IMR-90 (cell line): ENCODE measurements around the gene GALR2. TPM values are rescaled to one million over a fixed set of nuclear protein-coding genes. Genes with fewer than 3 reads are reported as not detected.

Experiments used
- ATAC-seq: fragments of 200-7000 bp; cut with Tn5 transposase; 2 replicates; pipeline ENCODE4 v1.9.1; 2020; ENCODE audit warnings: low read depth, mild to moderate bottlenecking, moderate library complexity
- BruUV-seq: library from RNA; stranded (reverse); fragments of 400-500 nt; replicated peaks from 2 replicates; lab custom pipeline; 2021; lab: Mats Ljungman, UMichigan
- CTCF ChIA-PET: fragments of 300-600 bp; formaldehyde crosslinking; extraction: SDS; loops from one replicate; lab custom pipeline; 2021; ENCODE audit warnings: antibody characterized with exemption; lab: Yijun Ruan, JAX
- POLR2A ChIA-PET: fragments of 300-600 bp; sonication (Branson Sonifier 250); formaldehyde crosslinking; loops from one replicate; lab custom pipeline; 2022; ENCODE audit warnings: antibody characterized with exemption; ENCODE audit not compliant: unreplicated experiment; lab: Charles Lee
- DNase-seq: peaks from one replicate; pipeline ENCODE4 v3.0.0; 2013
- H2AFZ ChIP-seq: replicated peaks from 2 replicates; pipeline ENCODE3; 2013; ENCODE audit warnings: low read length, mild to moderate bottlenecking; ENCODE audit not compliant: poor library complexity
- H2AK5ac ChIP-seq: 2 replicates; pipeline ENCODE4 v1.6.1; 2013; ENCODE audit warnings: low read depth, low read length, inconsistent platforms
- H2AK9ac ChIP-seq: replicated peaks from 2 replicates; pipeline ENCODE3; 2013; ENCODE audit warnings: mild to moderate bottlenecking, low read depth, low read length, moderate library complexity; ENCODE audit not compliant: poor library complexity
- H2BK120ac ChIP-seq: 2 replicates; pipeline ENCODE4 v1.6.1; 2013; ENCODE audit warnings: low read depth, low read length, inconsistent platforms
- H2BK15ac ChIP-seq: 3 replicates; pipeline ENCODE4 v1.6.1; 2013; ENCODE audit warnings: low read depth, low read length, inconsistent platforms
- H2BK20ac ChIP-seq: 2 replicates; pipeline ENCODE4 v1.6.1; 2013; ENCODE audit warnings: low read depth, mild to moderate bottlenecking, inconsistent platforms, low read length, moderate library complexity
- H2BK5ac ChIP-seq: 2 replicates; pipeline ENCODE4 v1.6.1; 2013; ENCODE audit warnings: mild to moderate bottlenecking, low read depth, low read length, inconsistent platforms; ENCODE audit not compliant: poor library complexity, severe bottlenecking
- H3K14ac ChIP-seq: replicated peaks from 2 replicates; pipeline ENCODE4 v1.6.1; 2013; ENCODE audit warnings: low read depth, low read length, inconsistent platforms
- H3K18ac ChIP-seq: 2 replicates; pipeline ENCODE4 v1.6.1; 2013; ENCODE audit warnings: low read depth, low read length, control low read depth
- H3K23ac ChIP-seq: 2 replicates; pipeline ENCODE4 v1.6.1; 2013; ENCODE audit warnings: low read depth, low read length, inconsistent platforms
- H3K27ac ChIP-seq: 2 replicates; pipeline ENCODE4 v1.5.1; 2013; ENCODE audit warnings: mild to moderate bottlenecking, control low read depth, low read length; ENCODE audit not compliant: insufficient read depth
- H3K27me3 ChIP-seq: 2 replicates; pipeline ENCODE4 v1.6.1; 2013; ENCODE audit warnings: low read length; ENCODE audit not compliant: control insufficient read depth, insufficient read depth
- H3K36me3 ChIP-seq: 2 replicates; pipeline ENCODE4 v1.6.1; 2013; ENCODE audit warnings: low read length, mixed read lengths; ENCODE audit not compliant: control insufficient read depth, insufficient read depth
- H3K4ac ChIP-seq: 2 replicates; pipeline ENCODE4 v1.6.1; 2013; ENCODE audit warnings: low read depth, low read length, inconsistent platforms
- H3K4me1 ChIP-seq: 2 replicates; pipeline ENCODE4 v1.6.1; 2013; ENCODE audit warnings: low read length, mixed read lengths; ENCODE audit not compliant: control insufficient read depth, insufficient read depth
- H3K4me2 ChIP-seq: 2 replicates; pipeline ENCODE4 v1.6.1; 2013; ENCODE audit warnings: low read depth, mild to moderate bottlenecking, control low read depth, low read length, moderate library complexity
- H3K4me3 ChIP-seq: 2 replicates; pipeline ENCODE4 v1.5.1; 2013; ENCODE audit warnings: low read depth, mild to moderate bottlenecking, control low read depth, low read length, moderate library complexity; ENCODE audit not compliant: insufficient read depth
- H3K56ac ChIP-seq: 2 replicates; pipeline ENCODE4 v1.6.1; 2013; ENCODE audit warnings: low read length, inconsistent platforms; ENCODE audit not compliant: insufficient read depth; ENCODE audit errors: extremely low read depth
- H3K79me1 ChIP-seq, 2 experiments: 2 replicates each; pipeline ENCODE4 v1.6.1; 2013; ENCODE audit warnings: low read length in 2 of 2, inconsistent platforms in 1 of 2, low read depth in 1 of 2
- H3K9ac ChIP-seq: 2 replicates; pipeline ENCODE4 v1.6.1; 2013; ENCODE audit warnings: low read depth, low read length, control low read depth
- H3K9me1 ChIP-seq: 2 replicates; pipeline ENCODE4 v1.6.1; 2013; ENCODE audit warnings: low read length, inconsistent platforms; ENCODE audit not compliant: insufficient read depth
- H3K9me3 ChIP-seq: 2 replicates; pipeline ENCODE4 v1.6.1; 2013; ENCODE audit warnings: low read length; ENCODE audit not compliant: control insufficient read depth, insufficient read depth
- H4K20me1 ChIP-seq: 2 replicates; pipeline ENCODE4 v1.6.1; 2013; ENCODE audit warnings: low read length, inconsistent platforms; ENCODE audit not compliant: insufficient read depth
- H4K5ac ChIP-seq: 2 replicates; pipeline ENCODE4 v1.6.1; 2013; ENCODE audit warnings: mild to moderate bottlenecking, low read depth, low read length, control low read depth
- H4K8ac ChIP-seq, 2 experiments: 2 replicates each; pipeline ENCODE4 v1.6.1; 2013; ENCODE audit warnings: low read depth in 2 of 2, low read length in 2 of 2, control low read depth in 1 of 2, inconsistent platforms in 1 of 2
- H4K91ac ChIP-seq: 2 replicates; pipeline ENCODE4 v1.6.1; 2013; ENCODE audit warnings: low read depth, low read length, inconsistent platforms; ENCODE audit not compliant: insufficient read depth
- BHLHE40 ChIP-seq: fragments of 150-350 bp; IDR thresholded peaks from 2 replicates; pipeline ENCODE4 v1.6.1; 2016; ENCODE audit warnings: mild to moderate bottlenecking, low read depth, low read length
- CEBPB ChIP-seq: IDR thresholded peaks from 2 replicates; pipeline ENCODE4 v1.6.1; 2012; ENCODE audit warnings: low read depth, low read length, improper control_type of control experiment
- CHD1 ChIP-seq: IDR thresholded peaks from 2 replicates; pipeline ENCODE4 v1.6.1; 2012; ENCODE audit warnings: low read depth, low read length, improper control_type of control experiment
- CTCF ChIP-seq: conservative IDR thresholded peaks from 2 replicates; pipeline ENCODE4 v1.5.1; 2012; ENCODE audit warnings: mild to moderate bottlenecking, low read depth, low read length, improper control_type of control experiment
- FOS ChIP-seq: fragments of 150-350 bp; IDR thresholded peaks from 2 replicates; pipeline ENCODE4 v1.6.1; 2016; ENCODE audit warnings: low read depth, low read length
- MAFK ChIP-seq: IDR thresholded peaks from 2 replicates; pipeline ENCODE4 v1.6.1; 2012; ENCODE audit warnings: low read depth, low read length, improper control_type of control experiment
- MAZ ChIP-seq: IDR thresholded peaks from 2 replicates; pipeline ENCODE4 v1.6.1; 2012; ENCODE audit warnings: low read depth, mild to moderate bottlenecking, low read length, improper control_type of control experiment, moderate library complexity, borderline replicate concordance
- MXI1 ChIP-seq: IDR thresholded peaks from 2 replicates; pipeline ENCODE4 v1.6.1; 2012; ENCODE audit warnings: low read depth, mild to moderate bottlenecking, low read length, moderate library complexity, borderline replicate concordance
- NFE2L2 ChIP-seq: fragments of 150-350 bp; IDR thresholded peaks from 2 replicates; pipeline ENCODE4 v1.6.1; 2016; ENCODE audit warnings: low read depth, mild to moderate bottlenecking, low read length
- POLR2A ChIP-seq: IDR thresholded peaks from 2 replicates; pipeline ENCODE4 v1.6.1; 2012; ENCODE audit warnings: mild to moderate bottlenecking, low read depth, low read length
- RAD21 ChIP-seq: IDR thresholded peaks from 2 replicates; pipeline ENCODE4 v1.6.1; 2012; ENCODE audit warnings: low read length, improper control_type of control experiment
- RCOR1 ChIP-seq: IDR thresholded peaks from 2 replicates; pipeline ENCODE4 v1.6.1; 2012; ENCODE audit warnings: mild to moderate bottlenecking, low read length, improper control_type of control experiment; ENCODE audit not compliant: insufficient replicate concordance
- RFX5 ChIP-seq: IDR thresholded peaks from 2 replicates; pipeline ENCODE4 v1.8.0; 2012; ENCODE audit warnings: low read depth, mild to moderate bottlenecking, low read length, moderate library complexity
- SMC3 ChIP-seq: fragments of 150-350 bp; IDR thresholded peaks from 2 replicates; pipeline ENCODE4 v1.6.1; 2016; ENCODE audit warnings: low read depth, mild to moderate bottlenecking, antibody characterized with exemption, low read length, moderate library complexity
- USF2 ChIP-seq: fragments of 150-350 bp; IDR thresholded peaks from 2 replicates; pipeline ENCODE4 v1.6.1; 2017; ENCODE audit warnings: mild to moderate bottlenecking, antibody characterized with exemption, low read length, low read depth
- WGBS, 2 experiments: methylation state at CpG; one replicate each; pipeline versions ENCODE4 v1.1.5 to v1.1.7; 2013; ENCODE audit warnings: missing lambda C conversion rate in 2 of 2; ENCODE audit not compliant: insufficient read length in 1 of 2; ENCODE audit errors: extremely low coverage in 2 of 2; 5-methylcytosine and 5-hydroxymethylcytosine counted together
- dilution Hi-C: fragments of 300-500 bp; cut with HindIII; formaldehyde crosslinking; loops from one replicate; pipeline ENCODE4 v1.14.3; 2018; ENCODE audit warnings: low sequenced_read_pairs; ENCODE audit not compliant: unreplicated experiment
- in situ Hi-C: fragments of 300-500 bp; cut with MboI; formaldehyde crosslinking; loops from 3 replicates; pipeline ENCODE4 v1.14.3; 2019; ENCODE audit warnings: low sequenced_read_pairs, inconsistent platforms, mixed read lengths
- intact Hi-C: fragments of 100-400 bp; cut with micrococcal nuclease; formaldehyde crosslinking; loops from 2 replicates; pipeline ENCODE4 v1.10.0; 2022
- polyA plus RNA-seq, 3 experiments: library from polyadenylated mRNA; depleted of rRNA; stranded (reverse); fragments of >200 nt; gene quantifications; 2 replicates each; pipeline ENCODE4 v1.2.3, GENCODE V29; 2012; ENCODE audit warnings: low replicate concordance in 1 of 3
- total RNA-seq: library from RNA; depleted of rRNA; stranded (reverse); fragments of >200 nt; gene quantifications from 2 replicates; pipeline ENCODE4 v1.2.3, GENCODE V29; 2012
- TF ChIP-seq, protein P1 (sequence below): fragments of 150-350 bp; IDR thresholded peaks from 2 replicates; pipeline ENCODE4 v1.6.1; 2016; ENCODE audit warnings: low read depth, mild to moderate bottlenecking, low read length, moderate library complexity, borderline replicate concordance

The GALR2 gene
- total and polyA plus RNA-seq, 2 of the 4 experiments (the other 2 are of a cell fraction) = 0.07 TPM; not detected in 1

DNA sequence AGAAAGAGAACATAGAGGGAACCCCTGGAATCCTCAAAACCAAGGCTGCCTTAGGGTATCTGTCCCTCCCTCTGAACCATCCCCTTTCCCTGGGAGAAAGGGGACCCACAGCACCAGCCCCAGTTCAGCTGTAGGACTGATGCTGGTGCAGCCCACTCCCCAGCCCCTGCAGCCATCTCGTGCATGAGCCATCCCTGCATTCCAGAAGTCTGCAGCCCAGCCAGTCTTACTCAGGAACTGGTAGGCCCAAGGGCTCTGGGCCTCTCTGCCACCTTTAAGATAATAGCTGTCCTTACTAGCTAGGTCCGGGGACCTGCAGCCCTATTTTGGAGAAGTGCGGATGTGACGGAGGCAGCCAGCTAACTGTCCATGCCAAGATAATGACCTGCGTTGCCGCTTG lies 41.4 kb upstream of the GALR2 start:
- Histone ChIP-seq H3K23ac (no peak overlapping the region), H3K79me1 (no peaks in the 10 kb centered on the region), H3K18ac (no peak overlapping the region), H2BK20ac (no peak overlapping the region), H2AK9ac (no peak overlapping the region), H4K8ac (no peak overlapping the region), H3K4ac (no peak overlapping the region), H3K4me1 (peaks cover 2% of the 10 kb centered on the region; the same call in 1 of the 2 replicates), H4K20me1 (no peaks in the 10 kb centered on the region), H3K4me3 (no peak overlapping the region), H2BK15ac (no peak overlapping the region), H2BK120ac (no peak overlapping the region), H3K27me3 (no peaks in the 10 kb centered on the region), H3K36me3 (peaks cover 3% of the 10 kb centered on the region; the same call in 1 of the 2 replicates), H3K27ac (no peak overlapping the region), H2AFZ (no peak overlapping the region), H3K56ac (no peak overlapping the region), H2BK5ac (no peak overlapping the region), H2AK5ac (no peak overlapping the region), H3K9ac (no peak overlapping the region), H3K4me2 (no peak overlapping the region), H4K5ac (no peak overlapping the region), H3K14ac (no peak overlapping the region), H4K91ac (no peak overlapping the region), H3K9me3 (no peaks in the 10 kb centered on the region), H3K9me1 (no peaks in the 10 kb centered on the region; the same call in 1 of the 2 replicates)
- WGBS, 2 experiments = 93% methylated on average over 3 of the region's 6 CpGs; no CpG with 5 or more reads in 1 of the 2 experiments
- intact Hi-C loops (no loop called here), dilution Hi-C loops (no loop called here), in situ Hi-C loops (no loop called here)
- ChIA-PET POLR2A (no interaction called here), CTCF (no interaction called here)
- DNase-seq (no peak), ATAC-seq (no peak)
- no peak for TF ChIP-seq MAFK
- TF ChIP-seq BHLHE40 = no peak
- TF ChIP-seq MXI1 = no peak
- TF ChIP-seq CEBPB = no peak
- TF ChIP-seq RAD21 = no peak
- no peak for TF ChIP-seq RCOR1
- no peak for TF ChIP-seq MAZ
- TF ChIP-seq CTCF = no peak
- TF ChIP-seq CHD1 = no peak
- TF ChIP-seq USF2 = no peak
- TF ChIP-seq, protein P1, sequence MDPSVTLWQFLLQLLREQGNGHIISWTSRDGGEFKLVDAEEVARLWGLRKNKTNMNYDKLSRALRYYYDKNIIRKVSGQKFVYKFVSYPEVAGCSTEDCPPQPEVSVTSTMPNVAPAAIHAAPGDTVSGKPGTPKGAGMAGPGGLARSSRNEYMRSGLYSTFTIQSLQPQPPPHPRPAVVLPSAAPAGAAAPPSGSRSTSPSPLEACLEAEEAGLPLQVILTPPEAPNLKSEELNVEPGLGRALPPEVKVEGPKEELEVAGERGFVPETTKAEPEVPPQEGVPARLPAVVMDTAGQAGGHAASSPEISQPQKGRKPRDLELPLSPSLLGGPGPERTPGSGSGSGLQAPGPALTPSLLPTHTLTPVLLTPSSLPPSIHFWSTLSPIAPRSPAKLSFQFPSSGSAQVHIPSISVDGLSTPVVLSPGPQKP = no peak
- no peak for TF ChIP-seq RFX5
- no peak for TF ChIP-seq SMC3
- TF ChIP-seq POLR2A = no peak
- TF ChIP-seq FOS = no peak
- no peak for TF ChIP-seq NFE2L2
- BruUV-seq = no TSS peak
